Gastrocnemius medialis (tissue), 4 donors: Measurements from ENCODE around the gene C16orf95.

Source experiments
- CTCF ChIP-seq, 5 experiments: fragments of 450-650 bp in 3 of 5; fragments of 200-600 bp in 2 of 5; sonication (generic) in 2 of 5; IDR thresholded peaks in 4 of 5; conservative IDR thresholded peaks in 1 of 5; 1 replicate in 4 of 5; 2 replicates in 1 of 5; pipeline ENCODE4 v1.5.1; 2016 to 2019; ENCODE audit warnings: antibody characterized with exemption in 5 of 5, mild to moderate bottlenecking in 3 of 5, moderate library complexity in 3 of 5
- POLR2A ChIP-seq, 2 donors: fragments of 450-650 bp; IDR thresholded peaks; one replicate each; pipeline ENCODE4 v1.6.1; 2017; ENCODE audit warnings: antibody characterized with exemption in 2 of 2, mild to moderate bottlenecking in 2 of 2, moderate library complexity in 2 of 2

GRCh38 chr16:87288753-87289362 is 28.3 kb downstream of the C16orf95 start:
- TF ChIP-seq CTCF (IDR thresholded peaks at IDR 0.05 in 4 of 5, conservative IDR thresholded peaks at IDR 0.05 in 1 of 5) (no peak), POLR2A (IDR thresholded peaks at IDR 0.05) (no peak)
